MM.1S (cell line): ENCODE results near the gene PTCHD1.

Source experiments
- DNase-seq: peaks from one replicate; pipeline ENCODE4 v3.0.0-alpha.2; 2015
- H2AFZ ChIP-seq: fragments of 300-600 bp; sonication (generic); 2 replicates; pipeline ENCODE4 v1.6.0; 2016; ENCODE audit warnings: antibody characterized with exemption, low read length
- H3F3A ChIP-seq: fragments of 300-600 bp; sonication (generic); 2 replicates; pipeline ENCODE4 v1.6.1; 2016; ENCODE audit warnings: mild to moderate bottlenecking, antibody characterized with exemption, low read length, moderate library complexity, mixed read lengths; ENCODE audit not compliant: insufficient read depth
- H3K27ac ChIP-seq: fragments of 300-600 bp; sonication (generic); 2 replicates; pipeline ENCODE4 v1.5.1; 2016; ENCODE audit warnings: mild to moderate bottlenecking, low read length
- H3K27me3 ChIP-seq: fragments of 300-600 bp; sonication (generic); replicated peaks from 2 replicates; pipeline ENCODE4 v1.6.0; 2016; ENCODE audit warnings: low read length; ENCODE audit not compliant: insufficient read depth
- H3K36me3 ChIP-seq: fragments of 300-600 bp; sonication (generic); replicated peaks from 2 replicates; pipeline ENCODE4 v1.6.1; 2016; ENCODE audit warnings: mild to moderate bottlenecking, low read length, mixed read lengths; ENCODE audit not compliant: insufficient read depth
- H3K4me1 ChIP-seq: fragments of 300-600 bp; sonication (generic); 2 replicates; pipeline ENCODE4 v1.6.1; 2016; ENCODE audit warnings: low read length, mixed read lengths
- H3K4me2 ChIP-seq: fragments of 300-600 bp; sonication (generic); 2 replicates; pipeline ENCODE4 v1.6.0; 2016; ENCODE audit warnings: low read depth, low read length
- H3K4me3 ChIP-seq: fragments of 300-600 bp; sonication (generic); 2 replicates; pipeline ENCODE4 v1.5.1; 2016; ENCODE audit warnings: low read length, mixed read lengths
- H3K79me2 ChIP-seq: fragments of 300-600 bp; sonication (generic); 2 replicates; pipeline ENCODE4 v1.6.1; 2016; ENCODE audit warnings: mixed run types, low read length, mixed read lengths
- H3K9ac ChIP-seq: fragments of 300-600 bp; sonication (generic); 2 replicates; pipeline ENCODE4 v1.6.1; 2016; ENCODE audit warnings: low read length, mixed read lengths
- H3K9me2 ChIP-seq: fragments of 300-600 bp; sonication (generic); replicated peaks from 2 replicates; pipeline ENCODE4 v1.6.1; 2016; ENCODE audit warnings: mild to moderate bottlenecking, low read length, mixed read lengths; ENCODE audit not compliant: insufficient read depth
- H3K9me3 ChIP-seq: fragments of 300-600 bp; sonication (generic); replicated peaks from 2 replicates; pipeline ENCODE4 v1.6.1; 2016; ENCODE audit warnings: mild to moderate bottlenecking, low read length, mixed read lengths; ENCODE audit not compliant: insufficient read depth
- H4K20me1 ChIP-seq: fragments of 300-600 bp; sonication (generic); 2 replicates; pipeline ENCODE4 v1.6.1; 2016; ENCODE audit warnings: mild to moderate bottlenecking, low read length, moderate library complexity, mixed read lengths; ENCODE audit not compliant: insufficient read depth
- CTCF ChIP-seq: fragments of 300-600 bp; sonication (generic); IDR thresholded peaks from 2 replicates; pipeline ENCODE4 v1.5.1; 2016; ENCODE audit warnings: antibody characterized with exemption, low read length, mixed read lengths
- EZH2 ChIP-seq: fragments of 300-600 bp; sonication (generic); optimal IDR thresholded peaks from 2 replicates; pipeline ENCODE3; 2017; ENCODE audit warnings: low read depth, mild to moderate bottlenecking, antibody characterized with exemption, low read length, mixed read lengths
- EZH2phosphoT487 ChIP-seq: fragments of 300-600 bp; sonication (generic); IDR thresholded peaks from 2 replicates; pipeline ENCODE4 v1.6.1; 2018; ENCODE audit warnings: antibody characterized with exemption, low read length

The PTCHD1 gene

GRCh38 chrX:23390979-23391378 is 56.3 kb downstream of the PTCHD1 start:
- no peaks in the 10 kb centered on the region for H4K20me1 ChIP-seq
- H3K36me3 ChIP-seq, result no peaks in the 10 kb centered on the region
- no peak for TF ChIP-seq EZH2phosphoT487
- no peak for TF ChIP-seq EZH2
- TF ChIP-seq CTCF, result no peak
- H3K4me3 ChIP-seq, result no peak overlapping the region
- DNase-seq, result no peak
- no peaks in the 10 kb centered on the region for H3K4me1 ChIP-seq
- no peak overlapping the region for H3K4me2 ChIP-seq
- H2AFZ ChIP-seq, result no peak overlapping the region
- H3K27me3 ChIP-seq, result no peaks in the 10 kb centered on the region
- no peak overlapping the region for H3K27ac ChIP-seq
- no peaks in the 10 kb centered on the region for H3F3A ChIP-seq
- no peaks in the 10 kb centered on the region for H3K9me2 ChIP-seq
- H3K9ac ChIP-seq, result no peak overlapping the region
- no peaks in the 10 kb centered on the region for H3K9me3 ChIP-seq
- no peaks in the 10 kb centered on the region for H3K79me2 ChIP-seq

- H3K4me1 ChIP-seq, result no peaks in the 10 kb centered on the region
- H3K9ac ChIP-seq, result no peak overlapping the region
- no peaks in the 10 kb centered on the region for H3K27me3 ChIP-seq
- H3F3A ChIP-seq, result no peaks in the 10 kb centered on the region
- no peaks in the 10 kb centered on the region for H3K36me3 ChIP-seq
- no peak overlapping the region for H2AFZ ChIP-seq
- H3K27ac ChIP-seq, result no peak overlapping the region
- no peak overlapping the region for H3K4me2 ChIP-seq
- no peaks in the 10 kb centered on the region for H4K20me1 ChIP-seq
- no peaks in the 10 kb centered on the region for H3K79me2 ChIP-seq
- no peaks in the 10 kb centered on the region for H3K9me2 ChIP-seq
- TF ChIP-seq CTCF (no peak), EZH2 (no peak), EZH2phosphoT487 (no peak)
- DNase-seq, result no peak
- no peak overlapping the region for H3K4me3 ChIP-seq
- H3K9me3 ChIP-seq, result no peaks in the 10 kb centered on the region
Observed at GRCh38 chrX:23392195-23392594, 57.5 kb downstream of the PTCHD1 start.

GRCh38 chrX:23394421-23394820 is 59.8 kb downstream of the PTCHD1 start:
- H3F3A ChIP-seq, result no peaks in the 10 kb centered on the region
- no peaks in the 10 kb centered on the region for H3K27me3 ChIP-seq
- H3K36me3 ChIP-seq, result no peaks in the 10 kb centered on the region
- no peak overlapping the region for H3K4me3 ChIP-seq
- DNase-seq, result peak; percentile 36
- no peak for TF ChIP-seq EZH2
- no peak for TF ChIP-seq EZH2phosphoT487
- no peak for TF ChIP-seq CTCF
- no peak overlapping the region for H3K9ac ChIP-seq
- H3K9me3 ChIP-seq, result no peaks in the 10 kb centered on the region
- no peaks in the 10 kb centered on the region for H3K79me2 ChIP-seq
- H4K20me1 ChIP-seq, result no peaks in the 10 kb centered on the region
- no peak overlapping the region for H3K27ac ChIP-seq
- no peaks in the 10 kb centered on the region for H3K4me1 ChIP-seq
- H2AFZ ChIP-seq, result no peak overlapping the region
- H3K9me2 ChIP-seq, result no peaks in the 10 kb centered on the region
- H3K4me2 ChIP-seq, result no peak overlapping the region
